Measurements from ENCODE around the gene NDUFA11.
"Not testable (repeated sequence)": the region's sequence is repeated elsewhere in the genome, so short reads cannot be mapped to it uniquely, and the experiment has no call there.

The NDUFA11 gene

GRCh38 chr19:5857203-5858081, 46.1 kb downstream of the NDUFA11 start:
- DNase-seq (ENCODE audit: low read depth in 2 of 2): no peak

DNA sequence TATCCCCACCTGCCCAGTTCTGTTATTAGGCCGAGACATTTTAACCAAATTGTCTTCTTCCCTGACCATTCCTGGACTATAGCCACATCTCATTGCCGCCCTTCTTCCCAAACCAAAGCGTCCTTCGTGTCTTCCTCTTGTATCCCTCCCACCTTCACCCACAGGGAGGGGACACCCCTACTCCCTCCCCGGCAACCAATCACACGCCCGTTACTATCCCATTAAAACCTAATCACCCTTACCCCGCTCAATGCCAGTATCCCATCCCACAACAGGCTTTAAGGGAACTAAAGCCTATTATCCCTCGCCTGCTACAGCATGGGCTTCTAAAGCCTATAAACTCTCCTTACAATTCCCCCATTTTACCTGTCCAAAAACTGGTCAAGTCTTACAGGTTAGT, 48.4 kb downstream of the NDUFA11 start:
- DNase-seq (ENCODE audit: low read depth in 2 of 2): not testable (repeated sequence)

DNA sequence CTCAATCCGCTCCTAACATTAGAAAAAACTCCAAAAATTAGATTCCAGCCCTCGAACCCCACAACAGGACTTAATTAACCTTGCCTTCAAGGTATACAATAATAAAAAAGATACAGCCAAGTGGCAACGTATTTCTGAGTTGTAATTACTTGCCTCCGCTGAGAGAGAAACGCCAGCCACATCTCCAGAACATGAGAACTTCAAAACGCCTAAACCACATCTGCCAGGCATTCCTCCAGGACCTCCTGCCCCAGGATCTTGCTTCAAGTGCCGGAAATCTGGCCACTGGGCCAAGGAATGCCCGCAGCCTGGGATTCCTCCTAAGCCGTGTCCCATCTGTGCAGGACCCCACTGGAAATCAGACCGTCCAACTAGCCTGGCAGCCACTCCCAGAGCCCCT, 49.5 kb downstream of the NDUFA11 start:
- not testable (repeated sequence) for DNase-seq (ENCODE audit: low read depth in 2 of 2)

DNA sequence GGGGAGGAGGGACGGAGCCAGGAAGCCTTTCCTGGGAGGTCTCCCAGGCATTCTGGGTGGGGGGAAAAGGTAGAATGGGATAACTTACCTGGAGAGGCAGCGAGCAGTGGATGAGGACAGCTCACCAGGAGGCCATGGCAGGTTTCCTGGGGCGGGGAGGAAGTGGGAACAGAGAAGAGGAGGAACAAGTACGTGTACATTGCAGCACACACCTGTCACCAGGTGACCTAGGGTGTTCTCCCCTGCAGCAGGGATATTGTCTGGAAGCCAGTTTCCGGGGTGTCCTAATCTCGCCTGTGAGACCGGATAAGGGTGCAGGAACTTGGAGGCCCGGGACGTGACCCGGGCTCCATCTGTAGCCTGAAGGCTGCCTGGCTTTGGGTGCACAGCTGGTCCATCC, 52.3 kb downstream of the NDUFA11 start, which contains the start of gene FUT3:
TSS of gene FUT3 (minus strand) at position 148 of the 400 bp plus-strand sequence.
- no peak for DNase-seq (ENCODE audit: low read depth in 2 of 2)

- DNase-seq (ENCODE audit: low read depth in 2 of 2): no peak
Measured at GRCh38 chr19:5850743-5851293, 52.8 kb downstream of the NDUFA11 start.

DNA sequence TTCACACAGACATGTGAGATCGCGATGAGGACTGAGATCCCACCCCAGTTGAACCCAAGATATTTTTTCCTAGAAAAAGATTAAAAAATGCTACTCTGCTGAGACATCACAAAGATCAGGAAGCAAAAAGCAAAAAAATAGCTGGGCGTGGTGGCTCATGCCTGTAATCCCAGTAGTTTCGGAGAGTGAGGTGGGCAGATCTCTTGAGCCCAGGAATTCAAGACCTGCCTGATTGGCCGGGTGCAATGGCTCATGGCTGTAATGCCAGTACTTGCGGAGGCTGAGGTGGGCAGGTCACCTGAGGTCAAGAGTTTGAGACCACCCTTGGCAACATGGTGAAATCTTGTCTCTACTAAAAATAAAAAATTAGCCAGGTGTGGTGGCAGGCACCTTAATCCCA, 53.4 kb downstream of the NDUFA11 start:
- no peak for DNase-seq (ENCODE audit: low read depth in 2 of 2)

DNA sequence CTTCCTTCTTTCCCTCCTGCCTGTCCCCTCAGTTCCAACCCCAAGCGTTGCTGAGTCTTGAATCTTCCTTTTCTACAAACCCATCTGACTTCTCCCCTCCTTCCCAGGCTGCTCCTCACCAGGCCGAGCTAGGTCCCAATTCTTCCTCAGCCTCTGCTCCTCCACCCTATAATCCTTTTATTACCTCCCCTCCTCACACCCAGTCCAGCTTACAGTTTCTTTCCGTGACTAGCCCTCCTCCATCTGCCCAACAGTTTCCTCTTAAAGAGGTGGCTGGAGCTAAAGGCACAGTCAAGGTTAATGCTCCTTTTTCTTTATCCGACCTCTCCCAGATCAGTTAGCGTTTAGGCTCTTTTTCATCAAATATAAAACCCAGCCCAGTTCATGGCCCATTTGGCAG, 55.0 kb downstream of the NDUFA11 start:
- DNase-seq (ENCODE audit: low read depth in 2 of 2): not testable (repeated sequence)

- not testable (repeated sequence) for DNase-seq (ENCODE audit: low read depth in 2 of 2)
Measured at GRCh38 chr19:5847846-5848245, 55.7 kb downstream of the NDUFA11 start.

All from stimulated activated CD8-positive, alpha-beta memory T cell treated with anti-CD3 and anti-CD28 coated beads, Interleukin-2, amount 100 ng/mL, for 48 hours (primary cell).